PC-9 (cell line): Measurements from ENCODE around the gene PHLDA3.

Experiments
- EZH2 ChIP-seq: fragments of 200-600 bp; sonication (generic); IDR thresholded peaks from 2 replicates; pipeline ENCODE4 v1.8.0; 2017; ENCODE audit warnings: antibody characterized with exemption, low read depth
- TF ChIP-seq, protein P1 (sequence below): fragments of 200-600 bp; sonication (generic); conservative IDR thresholded peaks from 2 replicates; pipeline ENCODE4 v1.6.1; 2017; ENCODE audit warnings: mixed run types, antibody characterized with exemption, mild to moderate bottlenecking, moderate library complexity

DNA sequence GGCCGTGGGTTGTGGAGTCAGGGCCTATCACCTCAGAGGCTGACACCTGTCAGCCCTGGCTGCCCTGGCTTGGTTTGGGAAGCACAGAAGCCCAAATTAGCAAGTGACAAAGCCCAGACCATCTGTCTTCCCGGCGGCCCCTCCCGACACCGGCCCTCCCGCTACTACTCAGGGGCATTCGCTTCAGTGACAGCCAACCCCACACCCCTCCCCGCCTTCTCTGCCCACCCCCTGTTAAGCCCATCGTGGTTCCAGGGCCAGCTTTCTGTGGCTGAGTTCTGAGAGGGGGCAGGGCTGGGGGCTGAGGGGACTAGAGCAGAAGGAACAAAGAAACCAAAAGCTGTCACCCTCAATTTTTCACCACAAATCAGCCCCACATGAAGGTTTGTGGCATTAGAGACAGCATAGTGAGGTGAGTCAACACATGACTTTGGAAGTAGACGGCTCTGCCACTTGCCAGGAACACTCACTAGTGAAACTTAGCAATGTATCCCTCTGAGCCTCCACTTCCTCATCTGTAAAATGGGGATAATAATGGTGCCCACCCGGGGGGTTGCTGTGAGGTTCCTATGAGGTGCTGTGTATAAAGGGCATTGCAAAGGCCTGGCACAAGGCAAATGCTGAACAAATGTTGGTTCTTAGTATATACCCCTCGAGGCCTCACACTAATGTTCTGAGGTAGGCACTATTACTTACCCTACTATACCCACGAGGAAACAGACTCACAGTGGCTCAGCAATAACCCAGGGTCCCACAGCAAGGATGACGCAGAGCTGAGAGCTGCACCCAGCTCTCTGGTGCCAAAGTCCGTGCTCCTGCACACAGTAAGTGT lies 42.3 kb downstream of the PHLDA3 start:
- no peak for TF ChIP-seq EZH2
- TF ChIP-seq, protein P1, sequence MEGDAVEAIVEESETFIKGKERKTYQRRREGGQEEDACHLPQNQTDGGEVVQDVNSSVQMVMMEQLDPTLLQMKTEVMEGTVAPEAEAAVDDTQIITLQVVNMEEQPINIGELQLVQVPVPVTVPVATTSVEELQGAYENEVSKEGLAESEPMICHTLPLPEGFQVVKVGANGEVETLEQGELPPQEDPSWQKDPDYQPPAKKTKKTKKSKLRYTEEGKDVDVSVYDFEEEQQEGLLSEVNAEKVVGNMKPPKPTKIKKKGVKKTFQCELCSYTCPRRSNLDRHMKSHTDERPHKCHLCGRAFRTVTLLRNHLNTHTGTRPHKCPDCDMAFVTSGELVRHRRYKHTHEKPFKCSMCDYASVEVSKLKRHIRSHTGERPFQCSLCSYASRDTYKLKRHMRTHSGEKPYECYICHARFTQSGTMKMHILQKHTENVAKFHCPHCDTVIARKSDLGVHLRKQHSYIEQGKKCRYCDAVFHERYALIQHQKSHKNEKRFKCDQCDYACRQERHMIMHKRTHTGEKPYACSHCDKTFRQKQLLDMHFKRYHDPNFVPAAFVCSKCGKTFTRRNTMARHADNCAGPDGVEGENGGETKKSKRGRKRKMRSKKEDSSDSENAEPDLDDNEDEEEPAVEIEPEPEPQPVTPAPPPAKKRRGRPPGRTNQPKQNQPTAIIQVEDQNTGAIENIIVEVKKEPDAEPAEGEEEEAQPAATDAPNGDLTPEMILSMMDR, result no peak
